ENCODE data around the gene POTEF.
"Not testable (repeated sequence)": the region's sequence is repeated elsewhere in the genome, so short reads cannot be mapped to it uniquely, and the experiment has no call there.

The POTEF gene

DNA sequence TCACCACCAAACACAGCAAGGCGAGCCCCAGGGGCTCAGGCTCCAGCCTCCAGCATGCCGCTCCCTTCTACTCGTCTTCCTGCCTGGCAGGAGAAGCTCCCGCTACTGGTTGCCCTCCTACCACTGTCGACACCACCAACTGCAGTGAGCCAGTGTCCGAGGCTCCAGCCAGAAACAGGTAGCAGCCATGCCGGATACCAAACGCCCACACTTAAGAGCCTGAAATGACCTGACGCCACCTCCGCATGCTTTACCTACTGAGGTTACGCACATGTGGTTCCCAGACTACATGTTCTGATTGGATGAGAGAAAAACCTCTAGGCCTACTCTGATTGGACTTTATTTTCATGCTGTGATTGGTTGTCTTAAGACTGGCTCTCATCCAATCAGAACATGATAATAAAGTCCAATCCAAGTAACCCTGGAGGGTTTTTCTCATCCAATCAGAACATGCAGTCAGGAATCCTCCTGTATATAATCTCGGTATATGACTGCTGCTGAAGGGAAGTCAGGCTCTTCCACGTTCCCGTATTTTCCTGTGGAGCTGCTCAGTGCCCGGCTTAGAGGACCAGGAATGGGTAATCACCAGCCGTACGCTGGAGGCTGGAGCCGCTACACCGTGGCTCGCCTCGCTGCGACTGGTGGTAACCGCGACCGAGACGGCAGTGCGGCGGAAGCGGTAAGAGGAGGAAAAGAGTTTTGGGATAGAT, at the start of gene POTEF:
Gene POTEF, minus strand, starts transcription at position 103 of the 710 bp plus-strand sequence. CDS start 8,707 bp downstream, outside the sequence.
- not testable (repeated sequence) for DNase-seq

DNA sequence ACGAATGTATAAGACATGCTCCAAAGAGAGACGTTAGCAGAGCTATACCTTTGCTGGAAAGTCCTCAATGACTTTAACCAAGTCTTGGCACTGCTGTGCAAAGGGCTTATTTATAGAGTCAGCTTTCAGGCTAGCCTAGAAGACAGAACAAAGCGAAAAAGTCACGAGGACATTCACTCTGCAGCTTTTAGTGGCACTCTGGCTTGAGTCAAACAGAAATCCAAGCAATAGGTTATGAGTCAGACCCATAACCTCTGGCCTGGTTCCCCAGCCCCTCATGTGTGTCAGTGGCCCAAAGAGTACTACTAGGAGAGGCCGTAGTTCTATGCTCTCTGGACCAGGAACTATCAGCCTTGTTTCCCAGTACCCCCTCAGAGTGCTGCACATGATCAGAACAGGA, 45.8 kb upstream of the POTEF start:
- not testable (repeated sequence) for DNase-seq

DNA sequence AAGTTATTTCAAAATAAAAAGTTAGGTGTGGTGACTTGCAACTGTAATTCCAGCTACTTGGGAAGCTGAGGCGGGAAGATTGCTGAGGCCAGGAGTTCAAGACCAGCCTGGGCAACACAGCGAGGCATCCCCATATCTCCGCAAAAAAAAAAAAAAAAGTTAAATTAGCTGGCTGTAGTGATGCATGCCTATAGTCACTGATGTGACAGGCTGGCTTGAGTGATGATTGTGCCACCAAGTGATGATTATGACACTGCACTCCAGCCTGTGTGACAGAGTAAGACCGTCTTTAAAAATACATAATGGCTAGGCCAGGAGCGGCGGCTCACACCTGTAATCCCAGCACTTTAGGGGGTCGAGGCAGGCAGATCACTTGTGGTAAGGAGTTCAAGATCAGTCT, 40.9 kb upstream of the POTEF start:
- no peak for DNase-seq

DNA sequence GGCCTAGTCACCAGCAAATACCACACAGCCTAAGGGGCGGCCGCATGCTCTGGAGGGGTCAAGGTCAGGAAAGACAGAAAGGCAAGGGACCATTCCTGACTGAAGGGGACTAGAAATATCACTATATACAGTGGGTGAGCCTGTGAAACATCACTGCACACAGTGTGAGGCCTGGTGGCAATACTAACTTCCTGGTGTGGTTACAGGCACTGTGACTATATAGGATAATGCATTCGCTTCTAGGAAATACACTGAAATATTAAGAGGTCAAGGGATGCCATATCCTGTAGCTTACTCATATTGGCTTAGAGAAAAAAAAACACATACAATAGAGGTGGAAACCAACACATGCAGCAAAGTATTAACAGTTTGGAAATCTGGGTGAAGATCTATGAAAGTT, 40.1 kb upstream of the POTEF start:
- not testable (repeated sequence) for DNase-seq

DNA sequence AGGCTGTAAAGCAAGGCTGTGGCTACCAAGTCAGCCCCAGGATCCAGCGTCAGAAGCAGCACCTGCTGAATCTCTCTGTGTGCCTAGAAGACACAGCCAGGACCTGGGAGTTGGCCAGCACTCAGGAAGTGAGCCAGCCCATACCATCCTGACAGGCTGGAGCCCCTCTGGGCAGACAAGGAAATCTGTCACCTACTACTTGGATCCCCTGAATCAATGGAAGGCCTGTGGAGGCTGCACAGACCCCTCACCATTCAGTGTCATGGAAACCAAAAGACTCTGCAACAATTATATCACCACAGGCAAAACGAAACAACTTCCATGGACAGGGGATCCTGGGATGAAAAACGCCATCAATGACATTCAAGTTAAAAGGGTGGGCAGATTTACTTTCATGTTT, 37.6 kb upstream of the POTEF start:
- not testable (repeated sequence) for DNase-seq

DNA sequence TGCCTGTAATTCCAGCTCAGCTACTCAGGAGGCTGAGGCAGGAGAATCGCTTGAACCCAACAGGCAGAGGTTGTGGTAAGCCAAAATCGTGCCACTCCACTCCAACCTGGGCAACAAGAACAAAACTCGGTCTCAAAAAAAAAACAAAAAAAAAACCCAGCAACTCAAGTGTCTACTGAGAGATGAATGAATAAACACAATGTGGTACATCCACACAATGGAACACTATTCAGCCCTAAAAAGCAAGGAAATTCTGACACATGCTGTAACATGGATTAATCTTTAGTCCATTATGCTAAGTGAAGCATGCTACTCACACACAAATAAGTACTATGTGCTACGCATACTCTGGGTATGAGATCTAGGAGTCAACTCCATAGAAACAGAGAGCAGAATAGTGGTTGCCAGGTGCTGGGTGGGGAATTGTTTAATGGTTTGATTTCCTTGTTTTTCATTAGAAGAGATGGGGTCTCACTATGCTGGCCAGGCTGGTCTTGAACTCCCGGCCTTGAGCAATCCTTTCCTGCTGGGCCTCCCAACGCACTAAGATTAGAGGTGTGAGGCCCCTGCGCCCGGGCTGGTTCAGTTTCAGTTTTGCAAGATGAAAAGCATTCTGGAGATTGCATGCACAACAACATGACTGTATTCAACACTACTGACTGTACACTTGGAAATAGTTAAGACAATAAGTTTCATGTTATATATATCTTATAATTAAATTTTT, 36.4 kb upstream of the POTEF start:
- no peak for DNase-seq

DNA sequence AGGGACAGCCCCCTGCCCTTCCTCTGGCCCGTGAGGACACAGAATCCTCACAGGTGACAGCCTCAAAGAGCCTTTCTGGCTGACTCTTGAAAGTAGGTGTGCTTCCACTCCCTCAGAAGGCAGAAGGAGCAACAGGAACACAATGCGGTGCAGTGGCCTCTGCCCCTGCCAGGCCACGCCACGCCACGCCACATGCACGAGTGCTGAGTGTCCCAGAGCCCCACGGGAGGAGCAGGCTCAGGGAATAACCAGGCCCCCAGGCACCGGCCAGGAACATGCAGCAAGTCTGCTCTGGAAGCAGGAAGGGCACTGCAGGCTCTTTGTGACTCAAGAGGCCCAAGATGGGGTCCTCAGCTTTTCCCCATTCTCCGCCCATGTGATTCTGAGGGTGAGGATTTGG, 33.9 kb upstream of the POTEF start:
- DNase-seq = no peak

DNA sequence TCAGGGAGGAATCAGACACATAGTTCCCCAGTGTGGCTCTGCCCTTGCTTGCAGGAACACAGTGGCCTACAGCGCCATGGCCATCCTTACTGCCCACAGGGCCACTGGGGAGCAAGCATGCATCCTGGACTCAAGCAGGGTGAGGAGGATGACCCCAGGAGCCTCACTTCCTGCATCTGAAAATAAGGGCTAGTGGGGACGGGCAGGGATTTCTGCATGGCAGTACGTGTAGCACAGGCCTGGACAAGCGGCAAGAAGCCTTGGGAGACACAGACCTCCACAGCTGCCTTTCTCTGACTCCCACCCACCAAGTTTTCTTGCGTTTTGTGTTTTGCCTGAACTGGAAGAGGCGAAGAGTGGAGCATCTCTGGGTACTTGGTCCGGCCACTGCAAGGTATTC, 33.5 kb upstream of the POTEF start:
- not testable (repeated sequence) for DNase-seq

DNA sequence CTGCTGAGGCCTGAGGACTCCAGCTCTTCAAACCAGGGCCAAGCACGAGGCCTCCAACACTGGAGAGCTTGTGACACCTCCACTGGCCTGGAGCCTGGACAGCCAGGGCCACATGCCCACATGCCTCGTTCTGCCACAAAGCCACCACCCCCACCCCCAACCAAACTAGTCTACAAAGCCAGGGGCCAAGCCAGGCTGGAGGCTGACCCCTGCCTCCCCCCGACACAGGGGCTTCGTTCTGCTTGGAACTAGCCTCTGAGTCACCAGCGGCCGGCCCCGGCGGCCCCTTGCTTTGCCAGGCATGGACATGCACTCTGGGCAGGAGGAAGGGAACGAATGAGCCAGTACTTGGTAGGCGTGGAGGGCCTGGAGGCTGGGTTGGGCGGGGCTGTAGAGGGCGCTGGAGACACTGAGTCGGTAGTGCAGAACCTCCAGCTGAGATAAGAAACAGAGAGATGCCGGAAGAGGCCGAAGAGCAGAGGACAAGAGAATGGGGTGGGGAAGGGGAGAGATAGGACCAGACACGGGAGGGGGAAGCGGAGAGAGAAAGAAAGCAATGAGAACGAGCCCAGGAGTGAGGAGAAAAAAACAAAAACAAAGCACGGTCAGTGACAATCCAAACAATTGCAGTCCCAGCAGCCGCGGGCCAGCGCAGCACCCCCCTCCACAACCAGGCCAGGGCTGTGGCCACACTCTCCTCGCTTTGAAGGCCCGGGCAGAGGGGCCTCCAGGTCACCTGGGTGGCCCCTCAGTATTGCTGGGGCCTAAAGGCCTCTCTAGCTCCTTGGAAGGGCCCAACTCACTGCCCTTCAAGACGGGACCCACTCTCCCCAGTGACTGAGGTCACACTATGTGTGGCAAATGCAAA, 32.0 kb upstream of the POTEF start:
- peak in 17 of 56 donors; percentile 6 to 63 (median 35) for DNase-seq

DNA sequence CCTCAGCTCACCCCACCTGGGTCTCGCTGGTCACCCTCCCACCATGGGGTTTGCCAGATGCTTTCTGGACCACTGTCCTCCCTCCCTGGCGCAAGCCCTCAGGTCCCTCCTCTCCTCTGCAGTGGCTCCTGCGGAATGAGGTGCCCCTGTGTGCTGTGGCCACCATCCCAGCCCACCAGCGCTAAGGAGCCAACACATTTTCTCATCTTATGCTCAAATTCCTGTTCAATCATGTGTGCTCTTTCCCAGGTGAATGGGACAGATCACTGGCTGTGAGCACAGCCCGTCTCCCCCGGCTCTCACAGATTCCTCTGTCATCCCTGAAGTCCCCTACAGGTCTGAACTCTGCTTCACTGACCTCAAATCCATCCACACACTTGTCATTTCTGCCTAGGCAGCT, 31.1 kb upstream of the POTEF start:
- no peak for DNase-seq

DNA sequence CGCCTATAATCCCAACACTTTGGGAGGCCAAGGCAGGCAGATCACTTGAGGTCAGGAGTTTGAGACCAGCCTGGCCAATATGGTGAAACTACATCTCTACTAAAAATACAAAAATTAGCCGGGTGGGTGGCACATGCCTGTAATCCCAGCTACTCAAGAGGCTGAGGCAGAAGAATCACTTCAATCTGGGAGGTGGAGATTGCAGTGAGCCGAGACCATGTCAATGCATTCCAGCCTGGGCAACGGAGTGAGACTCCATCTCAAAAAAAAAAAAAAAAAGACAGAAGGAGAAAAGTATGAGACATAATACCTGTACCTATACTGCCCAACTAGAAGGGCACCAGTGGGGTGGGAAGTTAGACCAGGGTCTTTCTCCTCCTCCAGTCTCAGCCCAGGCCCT, 30.4 kb upstream of the POTEF start:
- DNase-seq = not testable (repeated sequence)

DNA sequence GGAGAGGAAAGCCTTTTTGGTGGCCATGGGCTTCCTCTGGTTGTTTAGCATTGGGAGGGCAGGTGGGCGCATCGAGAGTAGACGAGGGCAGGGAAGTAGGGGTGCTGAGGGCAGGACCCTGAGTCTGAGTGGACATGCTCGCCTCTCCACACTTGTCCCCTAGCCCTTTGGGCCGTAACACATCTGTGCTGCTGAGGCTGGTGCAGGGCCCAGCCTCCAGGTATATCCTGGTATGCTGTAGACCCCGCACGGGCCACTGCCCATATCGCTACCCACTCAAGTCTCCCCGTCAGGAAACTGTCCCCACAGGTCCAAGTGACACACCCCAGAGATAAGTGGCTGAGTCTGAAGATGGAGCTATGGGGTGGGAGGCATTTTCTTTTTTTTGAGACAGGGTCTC, 29.6 kb upstream of the POTEF start:
- DNase-seq = no peak

DNA sequence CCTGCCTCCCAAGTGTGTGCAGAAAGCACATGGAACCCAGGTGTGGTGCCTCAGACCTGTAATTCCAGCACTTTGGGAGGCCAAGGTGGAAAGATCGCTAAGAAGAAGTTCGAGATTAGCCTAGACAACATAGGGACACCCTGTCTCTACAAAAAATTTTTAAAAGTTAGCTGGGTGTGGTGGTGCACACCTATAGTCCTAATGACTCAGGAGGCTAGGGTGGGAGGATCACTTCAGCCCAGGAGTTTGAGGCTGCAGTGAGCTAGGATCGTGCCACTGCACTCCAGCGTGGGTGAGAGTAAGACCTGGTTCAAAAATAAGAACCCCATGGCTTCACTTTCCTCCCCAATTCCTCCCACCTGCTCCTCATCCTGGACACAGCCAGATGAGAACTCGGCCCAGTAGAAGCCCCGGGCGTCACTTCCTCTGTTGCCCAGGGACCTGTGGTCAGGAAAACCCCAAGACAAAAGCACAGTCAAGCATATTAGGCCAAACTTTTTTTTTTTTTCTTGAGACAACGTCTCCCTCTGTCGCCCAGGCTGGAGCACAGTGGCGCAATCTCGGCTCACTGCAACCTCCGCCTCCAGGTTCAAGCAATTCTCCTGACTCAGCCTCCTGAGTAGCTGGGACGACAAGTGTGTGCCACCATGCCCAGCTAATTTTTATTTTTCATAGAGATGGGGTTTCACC, 28.9 kb upstream of the POTEF start:
- not testable (repeated sequence) for DNase-seq

DNA sequence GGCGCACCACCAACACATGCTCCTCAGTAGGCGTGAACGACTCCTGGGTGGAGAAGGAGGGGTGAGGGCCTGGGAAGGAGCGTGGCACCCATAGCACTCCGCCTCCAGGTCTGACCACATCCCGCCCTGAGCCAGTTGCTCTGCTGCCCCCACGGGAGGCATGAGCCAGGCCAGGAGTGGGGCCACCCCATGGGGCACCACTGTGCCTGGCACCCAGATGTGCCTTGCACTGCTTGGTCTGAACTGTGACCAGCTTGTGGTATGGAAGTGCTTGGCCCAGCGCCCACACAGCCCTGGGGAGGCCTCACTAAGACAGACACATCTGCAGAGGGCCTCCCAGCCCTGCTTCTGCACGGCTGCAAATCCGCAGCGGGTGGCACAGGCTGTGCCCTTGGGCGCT, 28.3 kb upstream of the POTEF start:
- not testable (repeated sequence) for DNase-seq

DNA sequence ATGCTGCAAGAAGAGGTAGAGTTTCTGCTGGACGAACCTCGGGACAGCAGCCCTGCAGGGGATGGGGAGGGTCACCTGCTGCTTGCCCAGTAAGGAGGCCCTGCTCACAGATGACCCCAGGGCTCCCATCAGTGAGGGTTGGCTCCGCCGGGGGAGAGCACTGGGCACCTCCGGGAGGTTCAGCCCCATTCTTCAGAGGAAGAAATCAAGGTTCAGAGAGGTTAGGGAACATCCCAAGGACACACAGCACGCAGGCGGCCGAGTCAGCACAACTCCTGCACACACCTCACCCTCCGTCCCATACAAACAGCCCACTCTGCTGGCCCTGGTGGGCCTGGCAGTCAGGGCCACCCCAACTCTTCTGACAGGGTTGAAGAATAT, 27.6 kb upstream of the POTEF start:
- DNase-seq = no peak

DNA sequence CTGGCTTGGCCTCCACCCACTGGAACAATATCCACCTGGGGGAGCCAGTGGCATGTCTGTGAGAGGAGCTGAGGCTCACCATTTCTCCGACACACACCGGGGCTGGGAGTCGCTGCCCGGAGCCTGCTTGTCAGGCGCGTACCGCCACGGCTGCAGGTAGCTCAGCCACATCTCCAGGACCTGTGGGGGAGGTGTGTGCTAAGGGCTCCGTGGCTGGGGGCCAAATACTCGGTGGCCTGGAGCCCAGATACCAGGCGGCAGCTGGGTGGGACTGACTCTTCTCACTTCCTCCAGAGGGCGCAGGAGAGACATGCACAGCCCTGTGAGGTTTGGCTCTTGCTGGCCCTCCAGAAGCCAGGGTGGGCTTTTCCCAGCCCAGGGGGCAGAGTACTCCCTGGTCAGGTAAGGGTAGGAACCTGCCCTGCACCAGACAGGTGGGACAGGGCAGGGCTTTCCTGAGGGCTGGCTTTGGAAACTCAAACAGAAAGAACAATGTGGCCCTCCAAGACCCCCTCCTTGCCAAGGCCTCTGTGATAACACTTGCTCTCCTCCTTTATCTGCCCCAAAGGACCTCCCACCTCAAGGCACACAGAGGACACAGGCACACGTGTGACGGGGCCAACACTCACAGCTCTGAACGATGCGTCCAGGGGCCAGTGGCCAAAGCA, 27.1 kb upstream of the POTEF start:
- peak in 16 of 56 donors; percentile 11 to 48 (median 30) for DNase-seq

DNA sequence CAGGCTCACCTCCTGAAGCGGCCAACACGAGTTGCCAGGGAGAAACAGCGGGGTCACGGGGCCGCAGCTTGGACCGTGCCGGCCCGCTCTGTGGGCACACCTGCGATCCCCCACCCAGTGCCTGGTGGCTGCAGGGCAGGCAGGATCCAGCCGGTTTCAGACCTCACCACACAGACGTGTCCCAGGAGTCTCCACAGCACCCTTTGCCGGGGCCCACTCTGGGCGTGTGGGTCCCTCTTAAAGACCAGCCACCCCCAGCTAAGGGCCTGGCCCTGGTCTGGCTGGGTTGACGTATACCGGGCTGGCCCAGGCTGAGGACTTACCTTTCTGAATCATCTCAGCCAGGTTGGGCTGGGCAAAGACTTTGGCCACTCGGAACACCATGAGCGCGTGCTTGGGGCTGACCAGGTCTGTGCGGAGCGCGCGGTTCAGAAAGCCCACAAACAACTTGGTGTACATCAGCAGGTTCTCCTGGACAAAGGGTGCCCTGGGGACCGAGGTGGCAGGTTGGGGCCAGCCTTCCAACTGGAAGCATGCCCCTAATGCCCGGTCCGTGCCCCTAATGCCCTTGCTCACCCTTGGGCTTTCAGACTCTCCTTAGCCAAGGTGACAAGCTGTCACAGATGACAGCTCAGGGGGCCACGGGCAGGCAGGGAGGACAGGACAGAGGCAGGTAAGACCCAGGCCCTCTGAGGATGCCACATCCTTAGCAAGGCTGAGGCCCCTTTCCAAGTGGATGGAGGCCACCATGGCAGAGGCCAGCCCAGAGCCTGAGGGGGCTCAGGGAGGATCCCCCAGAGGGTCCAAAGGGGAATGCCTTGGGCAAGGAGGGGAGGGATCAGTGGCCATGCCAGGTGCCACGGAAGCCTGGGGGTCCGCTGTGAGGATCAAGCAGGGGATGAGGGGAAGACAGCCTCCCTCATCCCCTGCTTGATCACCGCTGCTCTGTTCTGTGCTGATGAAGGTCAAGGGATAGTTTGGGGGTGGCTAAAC, 26.0 kb upstream of the POTEF start:
- no peak for DNase-seq

DNA sequence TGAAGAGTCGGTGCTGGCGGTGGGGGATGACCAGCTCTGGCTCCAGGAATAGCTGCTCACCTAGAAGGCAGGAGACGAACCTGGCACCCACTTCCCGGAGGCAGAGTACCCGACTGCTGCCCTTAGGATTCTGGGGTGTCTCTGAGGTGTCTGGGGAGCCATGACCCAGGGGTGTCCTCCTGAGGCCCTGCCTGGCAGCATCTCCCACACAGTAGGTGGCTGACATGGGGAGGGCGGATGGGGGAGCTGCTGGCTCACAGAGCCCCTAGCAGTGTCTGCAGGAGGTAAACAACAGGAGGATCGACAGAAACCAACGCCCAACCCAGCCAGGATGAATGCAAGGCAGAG, 25.4 kb upstream of the POTEF start:
- DNase-seq = not testable (repeated sequence)

DNA sequence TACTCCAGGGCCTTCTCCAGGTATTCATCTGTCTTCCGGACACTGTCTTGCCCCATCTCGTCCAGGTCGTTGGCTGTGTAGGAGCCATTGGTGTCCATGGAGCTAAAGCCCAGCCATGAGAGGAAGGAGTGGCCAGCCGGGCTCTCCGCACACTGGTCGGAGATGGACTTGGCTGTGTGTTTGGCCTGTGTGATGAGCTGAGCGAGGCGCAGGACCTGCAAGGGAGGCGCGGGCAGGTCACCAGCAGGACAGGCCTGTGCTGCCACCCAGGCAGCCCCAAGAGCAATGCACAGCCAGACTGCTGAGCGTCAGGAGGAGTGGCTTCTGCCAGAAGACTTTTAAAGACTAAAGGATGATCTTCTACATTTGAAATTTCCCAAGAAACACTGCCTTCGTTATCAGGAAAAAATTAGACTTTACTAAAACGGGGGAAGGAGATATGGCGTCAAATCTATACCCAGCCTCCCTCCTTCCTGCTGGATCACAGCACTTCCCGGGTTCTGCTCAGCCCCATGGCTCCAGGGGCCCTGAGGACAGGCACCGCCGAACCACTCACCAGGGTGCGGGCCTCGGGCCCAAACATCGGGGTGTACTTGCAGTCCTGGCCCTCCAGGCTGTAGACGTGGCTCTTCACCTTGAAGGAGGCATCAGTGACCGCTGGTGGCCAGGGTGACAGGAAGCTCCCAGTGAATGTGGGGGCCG, 24.9 kb upstream of the POTEF start:
- DNase-seq = not testable (repeated sequence)

All from amygdala (tissue), 56 donors.